HepG2 (cell line): Measurements from ENCODE around the gene ANO1. TPM values are rescaled to one million over a fixed set of nuclear protein-coding genes. Genes with fewer than 3 reads are reported as not detected.

ENCODE experiments used
- ATAC-seq: fragments of 200-7000 bp; cut with Tn5 transposase; 3 replicates; pipeline ENCODE4 v1.9.1; 2020; ENCODE audit warnings: mild to moderate bottlenecking, moderate library complexity
- BruUV-seq: library from RNA; stranded (reverse); fragments of 400-500 nt; replicated peaks from 2 replicates; lab custom pipeline; 2021; lab: Mats Ljungman, UMichigan
- CTCF ChIA-PET: fragments of 300-600 bp; formaldehyde crosslinking; extraction: SDS; loops from one replicate; lab custom pipeline; 2021; ENCODE audit warnings: low total read pairs, inconsistent platforms, low intra/inter-chr PET ratio; lab: Yijun Ruan, JAX
- POLR2A ChIA-PET: fragments of 350-600 bp; sonication (Branson Sonifier 250); formaldehyde crosslinking; loops from one replicate; lab custom pipeline; 2020; ENCODE audit warnings: antibody characterized with exemption, inconsistent platforms; lab: Yijun Ruan, JAX
- DNase-seq: peaks from one replicate; pipeline ENCODE4 v3.0.0-alpha.2; 2015; ENCODE audit warnings: low spot score
- FAIRE-seq: peaks from 3 replicates; lab custom pipeline; 2011; peaks lifted over from hg19 to GRCh38; lab: Jason Lieb, UNC
- H2AFZ ChIP-seq: one replicate; pipeline ENCODE4 v1.6.1; 2011; ENCODE audit warnings: low read length, inconsistent platforms
- H3K27ac ChIP-seq: fragments of 300-600 bp; 3 replicates; pipeline ENCODE4 v1.8.0; 2011; ENCODE audit warnings: mixed run types, mild to moderate bottlenecking, mixed read lengths, low read length, inconsistent platforms; ENCODE audit not compliant: insufficient read depth; ENCODE audit errors: extremely low read length
- H3K27me3 ChIP-seq, 2 experiments: fragments of 200-600 bp in 1 of 2; 2 replicates in 1 of 2; 3 replicates in 1 of 2; pipeline versions ENCODE4 v1.6.0 to v1.8.0; 2011; ENCODE audit warnings: low read length in 2 of 2, mild to moderate bottlenecking in 2 of 2, moderate library complexity in 2 of 2, inconsistent platforms in 1 of 2; ENCODE audit not compliant: insufficient read depth in 2 of 2, control insufficient read depth in 1 of 2
- H3K36me3 ChIP-seq, 2 experiments: fragments of 200-600 bp in 1 of 2; replicated peaks in 1 of 2; 2 replicates in 1 of 2; 3 replicates in 1 of 2; pipeline versions ENCODE4 v1.5.1 to v1.8.0; 2011; ENCODE audit warnings: low read length in 2 of 2, inconsistent platforms in 1 of 2; ENCODE audit not compliant: insufficient read depth in 2 of 2, control insufficient read depth in 1 of 2
- H3K4me1 ChIP-seq: 2 replicates; pipeline ENCODE4 v1.5.1; 2012; ENCODE audit warnings: low read length, inconsistent platforms; ENCODE audit not compliant: insufficient read depth
- H3K4me2 ChIP-seq: 2 replicates; pipeline ENCODE4 v1.6.0; 2011; ENCODE audit warnings: low read depth, low read length, inconsistent platforms
- H3K4me3 ChIP-seq, 3 experiments: fragments of 200-600 bp in 1 of 3; sonication (generic), shearing (Covaris generic) in 1 of 3; replicated peaks in 1 of 3; 2 replicates each; pipeline ENCODE4 v1.5.1; 2011 to 2016; ENCODE audit warnings: low read length in 3 of 3, inconsistent platforms in 2 of 3, low read depth in 2 of 3, mild to moderate bottlenecking in 2 of 3, control low read depth in 1 of 3, mixed read lengths in 1 of 3; ENCODE audit not compliant: insufficient read depth in 1 of 3
- H3K79me2 ChIP-seq: one replicate; pipeline ENCODE4 v1.6.1; 2011; ENCODE audit warnings: low read length, inconsistent platforms; ENCODE audit not compliant: insufficient read depth
- H3K9ac ChIP-seq: 2 replicates; pipeline ENCODE4 v1.6.0; 2011; ENCODE audit warnings: mild to moderate bottlenecking, low read depth, low read length, inconsistent platforms; ENCODE audit not compliant: insufficient read depth
- H3K9me3 ChIP-seq: 2 replicates; pipeline ENCODE4 v1.5.1; 2012; ENCODE audit warnings: mild to moderate bottlenecking, low read length
- H4K20me1 ChIP-seq: 2 replicates; pipeline ENCODE4 v1.6.0; 2011; ENCODE audit warnings: inconsistent platforms, mild to moderate bottlenecking, low read length, moderate library complexity; ENCODE audit not compliant: insufficient read depth
- ASH2L ChIP-seq: fragments of 300-600, 200-600 bp; sonication (generic); IDR thresholded peaks from 2 replicates; pipeline ENCODE4 v1.7.0; 2017; ENCODE audit warnings: low read depth, mild to moderate bottlenecking, moderate library complexity, mixed read lengths, low read length; ENCODE audit not compliant: insufficient read length
- HNRNPUL1 ChIP-seq: fragments of 200-400 bp; formaldehyde crosslinking; IDR thresholded peaks from 2 replicates; pipeline ENCODE4 v1.6.1; 2017; ENCODE audit warnings: low read depth, mild to moderate bottlenecking, low read length, moderate library complexity
- SCMH1 ChIP-seq: sonication (generic); formaldehyde crosslinking; IDR thresholded peaks from 2 replicates; pipeline ENCODE4 v1.9.0; 2021; ENCODE audit warnings: missing genetic modification reagents, mild to moderate bottlenecking, borderline replicate concordance
- SKI ChIP-seq: fragments of 450-650 bp; IDR thresholded peaks from one replicate; pipeline ENCODE4 v1.6.1; 2018; ENCODE audit warnings: mild to moderate bottlenecking; ENCODE audit not compliant: partially characterized antibody
- SMAD1 ChIP-seq: sonication (generic); formaldehyde crosslinking; IDR thresholded peaks from 2 replicates; pipeline ENCODE4 v1.4.0; 2020; ENCODE audit warnings: missing genetic modification reagents, low read depth, mild to moderate bottlenecking, borderline replicate concordance
- SRSF1 ChIP-seq: fragments of 200-400 bp; formaldehyde crosslinking; optimal IDR thresholded peaks from 2 replicates; pipeline ENCODE3; 2017; ENCODE audit warnings: mild to moderate bottlenecking, low read depth, low read length, moderate library complexity
- THAP8 ChIP-seq: sonication (generic); formaldehyde crosslinking; IDR thresholded peaks from 2 replicates; pipeline ENCODE4 v1.5.1; 2020; ENCODE audit warnings: missing genetic modification reagents, mild to moderate bottlenecking, borderline replicate concordance
- TOE1 ChIP-seq: sonication (generic); formaldehyde crosslinking; IDR thresholded peaks from 2 replicates; pipeline ENCODE4 v1.4.0; 2020; ENCODE audit warnings: mild to moderate bottlenecking, missing genetic modification reagents
- TRIM22 ChIP-seq: fragments of 450-650 bp; IDR thresholded peaks from 2 replicates; pipeline ENCODE4 v1.6.1; 2017
- ZHX2 ChIP-seq, 2 experiments: sonication (generic) in 1 of 2; formaldehyde crosslinking in 1 of 2; IDR thresholded peaks; 2 replicates each; pipeline versions ENCODE4 v1.6.1 to v1.9.0; 2014 to 2022; ENCODE audit warnings: antibody characterized with exemption in 1 of 2, borderline replicate concordance in 1 of 2, inconsistent platforms in 1 of 2, low read depth in 1 of 2, missing genetic modification reagents in 1 of 2
- ZNF256 ChIP-seq: sonication (generic); formaldehyde crosslinking; conservative IDR thresholded peaks from 2 replicates; pipeline ENCODE4 v1.4.0; 2020; ENCODE audit warnings: missing genetic modification reagents
- ZNF296 ChIP-seq: sonication (generic); formaldehyde crosslinking; conservative IDR thresholded peaks from 2 replicates; pipeline ENCODE4 v1.5.0; 2020; ENCODE audit warnings: mild to moderate bottlenecking, missing genetic modification reagents
- ZNF691 ChIP-seq: sonication (generic); formaldehyde crosslinking; IDR thresholded peaks from 2 replicates; pipeline ENCODE4 v1.4.0; 2020; ENCODE audit warnings: missing genetic modification reagents, low read depth, mild to moderate bottlenecking, borderline replicate concordance
- ZNF709 ChIP-seq: sonication (generic); formaldehyde crosslinking; IDR thresholded peaks from 2 replicates; pipeline ENCODE4 v1.5.0; 2020; ENCODE audit warnings: mild to moderate bottlenecking, missing genetic modification reagents
- WGBS: methylation state at CpG from one replicate; pipeline ENCODE4 v1.1.6; 2017; ENCODE audit warnings: low lambda C conversion rate; 5-methylcytosine and 5-hydroxymethylcytosine counted together
- in situ Hi-C: cut with HindIII; loops from 2 replicates; pipeline ENCODE4 v1.10.0; 2017; ENCODE audit warnings: low pct_unique_long_range_greater_than_20kb; ENCODE audit not compliant: extremely low pct_ligation_motif_present
- intact Hi-C: fragments of 100-400 bp; cut with micrococcal nuclease; formaldehyde crosslinking; loops from one replicate; pipeline ENCODE4 v1.10.0; 2022; ENCODE audit not compliant: unreplicated experiment
- polyA plus RNA-seq, 8 experiments: library from polyadenylated mRNA; depleted of rRNA in 3 of 8; stranded (reverse) in 7 of 8; unstranded in 1 of 8; fragments of >200 nt; fragmentation: Illumina TruSeq in 4 of 8; extraction: Trizol in 4 of 8; gene quantifications; 2 replicates each; pipeline versions ENCODE4 v1.2.1 to v1.2.3, GENCODE V29; 2011 to 2016; ENCODE audit warnings: low read depth in 4 of 8, missing spikeins in 1 of 8, mixed read lengths in 1 of 8; ENCODE audit not compliant: insufficient read depth in 1 of 8
- total RNA-seq, 5 experiments: library from RNA; depleted of rRNA; stranded (reverse); fragments of >200 nt; fragmentation: Illumina TruSeq; extraction: Trizol; gene quantifications; 2 replicates each; pipeline ENCODE4 v1.2.3, GENCODE V29; 2016; ENCODE audit warnings: low read depth in 1 of 5

ANO1 gene
- total and polyA plus RNA-seq, 2 of the 13 experiments (the other 11 are each of a cell fraction or from before 2014, with no cell fraction given) = not detected

- no peak for TF ChIP-seq ZHX2 (IDR thresholded peaks at IDR 0.05; ENCODE audit: low read depth)
- no peak for TF ChIP-seq ZHX2 (CRISPR knock-in tag; IDR thresholded peaks at IDR 0.05; ENCODE audit: borderline replicate concordance)
- TF ChIP-seq THAP8 (CRISPR knock-in tag) = no peak
Measured at GRCh38 chr11:70089631-70090030, 11.5 kb downstream of the ANO1 start (continued).

- no TSS peak for BruUV-seq
- Histone ChIP-seq H3K4me2 (no peak overlapping the region), H2AFZ (no peak overlapping the region), H3K36me3 (no peaks in the 10 kb centered on the region), H3K27ac (no peak overlapping the region), H3K4me1 (no peaks in the 10 kb centered on the region), H3K79me2 (no peaks in the 10 kb centered on the region), H4K20me1 (no peaks in the 10 kb centered on the region), H3K9me3 (no peaks in the 10 kb centered on the region), H3K9ac (no peak overlapping the region), H3K4me3 (no peak overlapping the region), H3K27me3 (peaks cover 3 to 56% of the 10 kb centered on the region in 2 experiments)
- ATAC-seq (no peak), FAIRE-seq (no peak), DNase-seq (no peak)
- POLR2A ChIA-PET = no interaction called here
- in situ Hi-C loops (no loop called here), intact Hi-C loops (no loop called here)
- 13% methylated on average over 6 of the region's 9 CpGs for WGBS
- CTCF ChIA-PET = no interaction called here
- TF ChIP-seq SKI (no peak), SRSF1 (no peak), HNRNPUL1 (no peak), ZNF256 (CRISPR knock-in tag) (no peak), SCMH1 (CRISPR knock-in tag) (no peak), TRIM22 (no peak), SMAD1 (CRISPR knock-in tag) (no peak), ZNF691 (no peak), TOE1 (CRISPR knock-in tag) (no peak), ZNF709 (CRISPR knock-in tag) (no peak), ZNF296 (CRISPR knock-in tag) (no peak), ASH2L (no peak)
Measured at GRCh38 chr11:70090961-70091381, 12.9 kb downstream of the ANO1 start.
